Skeletal muscle satellite cell (primary cell): ENCODE measurements around the gene TMEM101. TPM values are rescaled to one million over a fixed set of nuclear protein-coding genes. Genes with fewer than 3 reads are reported as not detected.
"Not testable (repeated sequence)": the region's sequence is repeated elsewhere in the genome, so short reads cannot be mapped to it uniquely, and the experiment has no call there.

Source experiments
- H3K27me3 ChIP-seq: 2 replicates; pipeline ENCODE4 v1.7.0; 2013; ENCODE audit warnings: low read length; ENCODE audit not compliant: control insufficient read depth, insufficient read depth
- H3K36me3 ChIP-seq: 2 replicates; pipeline ENCODE4 v1.7.0; 2013; ENCODE audit warnings: mild to moderate bottlenecking, control low read depth, low read length; ENCODE audit not compliant: insufficient read depth
- H3K4me1 ChIP-seq: 2 replicates; pipeline ENCODE4 v1.7.0; 2013; ENCODE audit warnings: low read length; ENCODE audit not compliant: control insufficient read depth, insufficient read depth
- H3K4me2 ChIP-seq: 2 replicates; pipeline ENCODE4 v1.7.0; 2013; ENCODE audit warnings: mild to moderate bottlenecking, low read length
- H3K4me3 ChIP-seq: 2 replicates; pipeline ENCODE4 v1.7.0; 2013; ENCODE audit warnings: low read length
- H3K9ac ChIP-seq: 2 replicates; pipeline ENCODE4 v1.7.0; 2013; ENCODE audit warnings: mild to moderate bottlenecking, low read depth, low read length, moderate library complexity
- H3K9me3 ChIP-seq: replicated peaks from 2 replicates; pipeline ENCODE4 v1.7.0; 2013; ENCODE audit warnings: mild to moderate bottlenecking, control low read depth, low read length
- small RNA-seq: library from RNA; depleted of rRNA; stranded (forward); fragments of <200 nt; gene quantifications from one replicate; pipeline ENCODE3, GENCODE V24; 2012

Gene TMEM101

GRCh38 chr17:43962479-43962878 lies 52.3 kb downstream of the TMEM101 start:
- no peak overlapping the region for H3K9ac ChIP-seq
- H3K36me3 ChIP-seq, result no peaks in the 10 kb centered on the region
- no peaks in the 10 kb centered on the region for H3K9me3 ChIP-seq
- peaks cover 31% of the 10 kb centered on the region for H3K27me3 ChIP-seq
- H3K4me3 ChIP-seq, result no peak overlapping the region
- H3K4me1 ChIP-seq, result peaks cover 15% of the 10 kb centered on the region
- H3K4me2 ChIP-seq, result no peak overlapping the region

- Histone ChIP-seq H3K9ac (no peak overlapping the region), H3K36me3 (no peaks in the 10 kb centered on the region), H3K4me2 (no peak overlapping the region), H3K4me1 (peaks cover 15% of the 10 kb centered on the region), H3K27me3 (peaks cover 30% of the 10 kb centered on the region), H3K9me3 (no peaks in the 10 kb centered on the region), H3K4me3 (no peak overlapping the region)
Measured at GRCh38 chr17:43961954-43962353, 52.8 kb downstream of the TMEM101 start.

GRCh38 chr17:43961292-43961691 lies 53.5 kb downstream of the TMEM101 start:
- not testable (repeated sequence) for H3K36me3 ChIP-seq, H3K9ac ChIP-seq, H3K9me3 ChIP-seq, H3K4me3 ChIP-seq, H3K4me2 ChIP-seq
- Histone ChIP-seq H3K4me1 (peaks cover 15% of the 10 kb centered on the region), H3K27me3 (peaks cover 29% of the 10 kb centered on the region)

Small RNAs within 50 kb of the gene (small RNA-seq; reads per million reads assigned to genes)
- gene RF00012, result not detected
